ENCODE data around the gene TNRC6A. TPM values are rescaled to one million over a fixed set of nuclear protein-coding genes. Genes with fewer than 3 reads are reported as not detected.

The TNRC6A gene
- total and polyA plus RNA-seq, 12 donors = 32.0 to 83.3 (median 54.0) TPM

DNA sequence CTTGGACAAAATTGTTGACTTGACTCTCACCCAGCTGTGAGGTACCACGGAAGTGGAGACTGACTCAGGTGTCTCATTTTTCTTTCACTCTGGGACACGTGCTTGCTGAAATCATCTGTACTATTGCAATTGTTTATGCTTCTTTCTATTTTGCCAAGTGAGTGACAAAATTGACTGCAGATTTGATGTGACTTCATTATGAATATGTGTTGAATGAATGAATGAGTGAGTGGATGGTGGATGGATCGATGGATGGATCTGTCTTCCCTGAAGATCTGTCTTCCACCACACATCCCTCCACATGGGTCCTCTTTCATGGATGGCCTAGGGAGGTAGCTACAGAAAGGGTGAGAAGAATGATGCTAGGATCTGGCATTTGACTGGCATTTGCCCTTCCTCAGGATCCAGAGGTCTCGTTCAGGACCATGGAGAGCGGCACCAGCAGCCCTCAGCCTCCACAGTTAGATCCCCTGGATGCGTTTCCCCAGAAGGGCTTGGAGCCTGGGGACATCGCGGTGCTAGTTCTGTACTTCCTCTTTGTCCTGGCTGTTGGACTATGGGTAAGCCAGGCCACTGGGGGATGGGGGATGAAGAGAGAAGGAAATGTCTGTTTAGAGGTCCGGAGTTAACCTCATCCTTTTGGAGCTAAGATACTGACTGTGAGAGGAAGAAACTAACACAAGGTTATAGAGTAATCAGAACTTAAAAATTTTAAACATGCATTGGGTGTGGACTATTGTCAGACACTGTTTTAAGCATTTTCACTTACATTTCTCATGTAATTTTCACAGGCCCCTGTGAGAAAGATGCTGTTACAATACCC lies 129.0 kb downstream of the TNRC6A start:
- no peak overlapping the region for H3K27ac ChIP-seq
- 26 to 34% (median 29%) methylated on average over 9 of the region's 9 CpGs for WGBS, 4 donors
- TF ChIP-seq CTCF (IDR thresholded peaks at IDR 0.05) = no peak
- no peak for TF ChIP-seq POLR2A (IDR thresholded peaks at IDR 0.05)
- intact Hi-C loops (cut with DNase I) = no loop called here
- H3K4me1 ChIP-seq (replicated peaks in 1 of 2) = peaks cover 4 to 5% of the 10 kb centered on the region in 2 donors
- no peaks in the 10 kb centered on the region for H3K36me3 ChIP-seq (replicated peaks in 1 of 2)
- H3K9me3 ChIP-seq (replicated peaks in 1 of 3) = no peaks in the 10 kb centered on the region
- H3K27me3 ChIP-seq = no peaks in the 10 kb centered on the region
- peak; percentile 50 to 71 (median 64) for DNase-seq
- H3K4me3 ChIP-seq = no peak overlapping the region

DNA sequence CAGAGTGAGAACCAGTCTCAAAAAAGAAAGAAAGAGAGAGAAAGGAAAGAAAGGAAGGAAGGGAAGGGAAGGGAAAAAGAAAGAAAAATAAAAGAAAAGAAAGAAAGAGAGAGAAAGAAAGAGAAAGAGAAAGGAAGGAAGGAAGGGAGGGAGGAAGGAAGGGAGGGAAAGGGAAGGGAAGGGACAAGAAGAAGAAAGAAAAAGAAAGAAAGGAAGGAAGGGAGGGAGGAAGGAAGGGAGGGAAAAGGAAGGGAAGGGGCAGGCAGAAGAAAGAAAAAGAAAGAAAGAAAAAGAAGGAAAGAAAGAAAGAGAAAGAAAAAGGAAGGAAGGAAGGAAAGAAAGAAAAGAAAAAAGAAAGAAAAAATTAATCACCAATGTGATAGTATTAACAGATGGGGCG lies 132.0 kb downstream of the TNRC6A start:
- TF ChIP-seq POLR2A (IDR thresholded peaks at IDR 0.05) = no peak
- no peak for TF ChIP-seq CTCF (IDR thresholded peaks at IDR 0.05)
- DNase-seq = no peak
- Histone ChIP-seq H3K27ac (no peak overlapping the region), H3K9me3 (replicated peaks in 1 of 3) (no peaks in the 10 kb centered on the region), H3K4me1 (replicated peaks in 1 of 2) (no peaks in the 10 kb centered on the region), H3K4me3 (no peak overlapping the region), H3K36me3 (replicated peaks in 1 of 2) (no peaks in the 10 kb centered on the region), H3K27me3 (no peaks in the 10 kb centered on the region)
- intact Hi-C loops (cut with DNase I) = no loop called here
- 67 to 91% (median 84%) methylated on average over 1 of the region's 1 CpG for WGBS, 4 donors

DNA sequence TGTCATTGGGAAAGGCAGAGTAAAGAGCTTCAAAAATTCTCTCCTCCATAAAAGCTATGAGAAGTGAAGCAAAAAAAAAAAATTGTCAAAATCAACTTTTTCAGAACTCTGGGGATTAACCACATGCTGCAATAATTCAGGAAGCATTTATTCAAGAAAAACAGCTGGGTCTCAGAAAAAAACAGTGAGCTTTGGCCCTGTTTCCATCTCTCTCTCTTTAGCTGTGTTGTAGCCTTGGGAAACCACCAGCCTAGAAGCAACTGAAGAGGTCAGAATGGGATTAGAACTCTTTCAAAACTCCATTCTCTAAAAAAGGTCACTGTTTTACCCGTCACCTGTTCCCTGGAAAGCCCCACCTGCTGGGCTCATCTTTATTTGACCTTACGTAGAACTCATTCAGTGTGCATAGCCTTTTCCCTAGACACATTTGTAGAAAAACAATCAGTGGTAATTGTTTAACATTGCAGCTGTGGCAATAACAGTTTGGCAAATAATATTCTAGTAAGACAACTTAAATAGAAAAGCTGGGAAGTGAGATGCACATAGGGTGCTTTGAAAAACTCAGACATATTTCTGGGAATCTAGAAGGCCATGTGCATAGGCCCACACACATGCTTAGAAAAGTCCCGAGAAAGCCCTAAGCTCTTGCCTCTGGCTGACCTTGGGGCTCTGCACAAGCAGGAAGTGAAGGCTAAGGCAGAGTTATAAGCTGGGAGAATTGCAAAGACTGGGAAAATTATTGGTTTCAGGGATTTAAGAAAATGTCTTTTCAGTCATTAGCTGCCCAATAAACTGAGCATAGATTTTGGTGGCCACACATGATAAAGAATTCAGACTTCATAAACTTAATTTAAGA lies 134.4 kb downstream of the TNRC6A start:
- H3K4me1 ChIP-seq (replicated peaks in 1 of 2) = no peaks in the 10 kb centered on the region
- intact Hi-C loops (cut with DNase I) = no loop called here
- no peaks in the 10 kb centered on the region for H3K27me3 ChIP-seq
- H3K36me3 ChIP-seq (replicated peaks in 1 of 2) = no peaks in the 10 kb centered on the region
- no peak for TF ChIP-seq CTCF (IDR thresholded peaks at IDR 0.05)
- no peak for TF ChIP-seq POLR2A (IDR thresholded peaks at IDR 0.05)
- H3K4me3 ChIP-seq = no peak overlapping the region
- peak in 1 of 7 donors; percentile 17 for DNase-seq
- no peak overlapping the region for H3K27ac ChIP-seq
- WGBS, 4 donors = 67 to 82% (median 79%) methylated on average over 3 of the region's 3 CpGs
- H3K9me3 ChIP-seq (replicated peaks in 1 of 3) = no peaks in the 10 kb centered on the region

DNA sequence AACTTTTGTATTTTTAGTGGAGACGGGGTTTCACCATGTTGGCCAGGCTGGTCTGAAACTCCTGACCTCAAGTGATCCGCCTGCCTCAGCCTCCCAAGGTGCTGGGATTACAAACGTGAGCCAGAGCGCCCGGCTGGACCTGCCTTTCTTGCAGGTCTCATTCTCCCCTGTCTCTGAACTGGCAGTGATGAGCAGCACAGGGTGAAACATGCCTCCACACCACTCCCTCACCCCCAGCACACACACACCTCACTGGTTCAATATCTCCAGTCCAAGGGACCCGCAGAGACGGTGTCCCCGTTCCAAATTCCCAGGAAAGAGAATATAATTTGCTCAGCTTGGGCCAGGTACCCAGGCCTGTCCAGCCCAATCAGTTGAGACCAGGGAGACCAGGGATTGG lies 139.6 kb downstream of the TNRC6A start:
- intact Hi-C loops (cut with DNase I) = no loop called here
- Histone ChIP-seq H3K36me3 (replicated peaks in 1 of 2) (no peaks in the 10 kb centered on the region), H3K9me3 (replicated peaks in 1 of 3) (no peaks in the 10 kb centered on the region), H3K27me3 (no peaks in the 10 kb centered on the region), H3K27ac (no peak overlapping the region), H3K4me1 (replicated peaks in 1 of 2) (no peaks in the 10 kb centered on the region), H3K4me3 (no peak overlapping the region)
- 74 to 85% (median 78%) methylated on average over 8 of the region's 8 CpGs for WGBS, 4 donors
- peak in 1 of 7 donors; percentile 23 for DNase-seq
- TF ChIP-seq POLR2A (IDR thresholded peaks at IDR 0.05) = no peak

All from adrenal gland (tissue), 12 donors.